Endodermal cell (in vitro differentiated cells): Measurements from ENCODE around the gene GALR3. TPM values are rescaled to one million over a fixed set of nuclear protein-coding genes. Genes with fewer than 3 reads are reported as not detected.
A peak's percentile ranks its signal among the peaks of the same experiment; 100 is the strongest.

ENCODE experiments used
- DNase-seq: peaks from one replicate; pipeline ENCODE4 v3.0.0-alpha.2; 2017
- H3K27ac ChIP-seq: 2 replicates; pipeline ENCODE4 v1.5.1; 2013; ENCODE audit warnings: mild to moderate bottlenecking, low read depth, low read length, moderate library complexity
- H3K27me3 ChIP-seq: 2 replicates; pipeline ENCODE4 v1.6.1; 2013; ENCODE audit warnings: mild to moderate bottlenecking, low read length, moderate library complexity; ENCODE audit not compliant: insufficient read depth, control insufficient read depth, poor library complexity, severe bottlenecking
- H3K36me3 ChIP-seq: 2 replicates; pipeline ENCODE4 v1.7.0; 2013; ENCODE audit warnings: mild to moderate bottlenecking, low read length, moderate library complexity; ENCODE audit not compliant: control insufficient read depth, insufficient read depth
- H3K4me1 ChIP-seq: one replicate; pipeline ENCODE4 v1.7.0; 2013; ENCODE audit warnings: low read length; ENCODE audit not compliant: control insufficient read depth, insufficient read depth
- H3K4me3 ChIP-seq: 2 replicates; pipeline ENCODE4 v1.5.1; 2013; ENCODE audit warnings: mild to moderate bottlenecking, low read length, moderate library complexity
- H3K9ac ChIP-seq: 2 replicates; pipeline ENCODE4 v1.6.1; 2013; ENCODE audit warnings: mild to moderate bottlenecking, low read length, moderate library complexity; ENCODE audit not compliant: poor library complexity, severe bottlenecking; ENCODE audit errors: extremely low read depth
- H3K9me3 ChIP-seq: 2 replicates; pipeline ENCODE4 v1.6.1; 2013; ENCODE audit warnings: mild to moderate bottlenecking, low read length, moderate library complexity; ENCODE audit not compliant: control insufficient read depth
- H3K27ac Mint-ChIP-seq: 2 replicates; pipeline ENCODE4 v1.8.0; 2020; ENCODE audit warnings: mixed read lengths
- H3K27me3 Mint-ChIP-seq: 2 replicates; pipeline ENCODE4 v1.8.0; 2021; ENCODE audit warnings: mild to moderate bottlenecking, mixed read lengths; ENCODE audit not compliant: insufficient read depth
- H3K36me3 Mint-ChIP-seq: 2 replicates; pipeline ENCODE4 v1.8.0; 2020; ENCODE audit warnings: low read depth, mixed read lengths
- H3K4me1 Mint-ChIP-seq: 2 replicates; pipeline ENCODE4 v1.8.0; 2020; ENCODE audit warnings: mixed read lengths
- H3K4me3 Mint-ChIP-seq: 2 replicates; pipeline ENCODE4 v1.8.0; 2020; ENCODE audit warnings: mild to moderate bottlenecking, moderate library complexity, mixed read lengths
- H3K9me3 Mint-ChIP-seq: 2 replicates; pipeline ENCODE4 v1.8.0; 2020; ENCODE audit warnings: mild to moderate bottlenecking, mixed read lengths
- WGBS, 2 experiments: methylation state at CpG; one replicate each; pipeline versions ENCODE4 v1.1.5 to v1.1.7; 2013; ENCODE audit warnings: missing lambda C conversion rate in 2 of 2, mixed read lengths in 1 of 2; ENCODE audit not compliant: insufficient coverage in 1 of 2, insufficient read length in 1 of 2; 5-methylcytosine and 5-hydroxymethylcytosine counted together
- microRNA-seq: library from miRNA; unstranded; fragments of <30 nt; microRNA quantifications from one replicate; pipeline ENCODE4 v1.2.0, GENCODE V29; 2020; ENCODE audit warnings: borderline microRNAs expressed
- total RNA-seq, 2 donors: library from RNA; stranded (reverse); fragmentation: NEBNext Ultra II Directional in 1 of 2; extraction: Animal tissue kit (Norgen Biotek cat#: 25700) in 1 of 2; gene quantifications; 2 replicates in 1 of 2; 3 replicates in 1 of 2; pipeline ENCODE4 v1.2.1, GENCODE V29; 2021
- TF ChIP-seq, protein P1 (sequence below): fragments of 200-600 bp; sonication (generic); conservative IDR thresholded peaks from 2 replicates; pipeline ENCODE4 v1.5.0; 2021; ENCODE audit warnings: antibody characterized with exemption, mild to moderate bottlenecking

Gene GALR3
- total RNA-seq, 2 donors from 2014 or later = 0.40 to 0.77 TPM

DNA sequence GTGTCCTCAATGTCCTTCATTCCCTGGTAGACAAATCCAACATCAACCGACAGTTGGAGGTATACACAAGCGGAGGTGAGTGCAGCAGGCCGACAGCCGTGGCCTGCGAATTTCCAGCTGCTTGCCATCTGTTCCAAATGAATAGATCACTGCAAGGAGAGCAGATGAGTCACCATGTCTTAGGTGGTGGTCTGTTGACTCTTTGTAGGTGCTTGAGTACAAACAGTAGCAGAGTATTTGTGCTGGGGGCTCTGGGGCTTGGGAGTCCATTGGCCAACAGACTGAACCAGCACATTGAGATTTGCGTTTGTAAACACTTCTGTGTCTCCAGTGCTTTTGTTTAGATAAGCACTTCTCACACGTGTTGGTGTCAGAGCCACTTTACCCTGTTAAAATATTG, 47.1 kb downstream of the GALR3 start:
- TF ChIP-seq, protein P1, sequence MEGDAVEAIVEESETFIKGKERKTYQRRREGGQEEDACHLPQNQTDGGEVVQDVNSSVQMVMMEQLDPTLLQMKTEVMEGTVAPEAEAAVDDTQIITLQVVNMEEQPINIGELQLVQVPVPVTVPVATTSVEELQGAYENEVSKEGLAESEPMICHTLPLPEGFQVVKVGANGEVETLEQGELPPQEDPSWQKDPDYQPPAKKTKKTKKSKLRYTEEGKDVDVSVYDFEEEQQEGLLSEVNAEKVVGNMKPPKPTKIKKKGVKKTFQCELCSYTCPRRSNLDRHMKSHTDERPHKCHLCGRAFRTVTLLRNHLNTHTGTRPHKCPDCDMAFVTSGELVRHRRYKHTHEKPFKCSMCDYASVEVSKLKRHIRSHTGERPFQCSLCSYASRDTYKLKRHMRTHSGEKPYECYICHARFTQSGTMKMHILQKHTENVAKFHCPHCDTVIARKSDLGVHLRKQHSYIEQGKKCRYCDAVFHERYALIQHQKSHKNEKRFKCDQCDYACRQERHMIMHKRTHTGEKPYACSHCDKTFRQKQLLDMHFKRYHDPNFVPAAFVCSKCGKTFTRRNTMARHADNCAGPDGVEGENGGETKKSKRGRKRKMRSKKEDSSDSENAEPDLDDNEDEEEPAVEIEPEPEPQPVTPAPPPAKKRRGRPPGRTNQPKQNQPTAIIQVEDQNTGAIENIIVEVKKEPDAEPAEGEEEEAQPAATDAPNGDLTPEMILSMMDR = no peak
- Mint-ChIP-seq H3K9me3 (no peaks in the 10 kb centered on the region), H3K4me3 (no peak overlapping the region), H3K27me3 (no peaks in the 10 kb centered on the region), H3K36me3 (peaks cover 82% of the 10 kb centered on the region), H3K27ac (peak overlapping the region; percentile 59), H3K4me1 (no peaks in the 10 kb centered on the region)
- Histone ChIP-seq H3K9me3 (no peaks in the 10 kb centered on the region), H3K4me1 (no peaks in the 10 kb centered on the region), H3K9ac (no peak overlapping the region), H3K27ac (no peak overlapping the region), H3K27me3 (no peaks in the 10 kb centered on the region), H3K36me3 (peaks cover 84% of the 10 kb centered on the region), H3K4me3 (no peak overlapping the region)
- no peak for DNase-seq
- WGBS, 2 experiments = 88 to 95% methylated on average over 6 to 7 of the region's 7 CpGs

Small RNAs within 50 kb of the gene (microRNA-seq; reads per million reads assigned to microRNA genes)
- gene MIR659 = not detected

Other genes with a start within 250 kb of the GALR3 start
- gene LGALS2, start 243.3 kb upstream of the GALR3 start, total RNA-seq = under 1 TPM in 1 of 2 donors, not detected in 1; 0.86 TPM
- gene GGA1, start 214.5 kb upstream of the GALR3 start, total RNA-seq = 10 to 100 TPM; 87.5 TPM
- 10 to 100 TPM; 37.7 to 38.6 TPM for gene SH3BP1, start 183.7 kb upstream of the GALR3 start, total RNA-seq
- 10 to 100 TPM; 23.5 to 29.3 TPM for gene PDXP, start 164.7 kb upstream of the GALR3 start, total RNA-seq
- 10 to 100 TPM; 10.4 to 16.0 TPM for gene LGALS1, start 147.7 kb upstream of the GALR3 start, total RNA-seq
- 10 to 100 TPM; 21.9 to 26.8 TPM for gene NOL12, start 137.0 kb upstream of the GALR3 start, total RNA-seq
- 10 to 100 TPM; 74.7 to 82.2 TPM for gene TRIOBP, start 126.3 kb upstream of the GALR3 start, total RNA-seq
- gene GCAT, start 15.4 kb upstream of the GALR3 start, total RNA-seq = 10 to 100 TPM; 22.2 to 26.2 TPM
- 10 to 100 TPM; 14.1 to 14.3 TPM for gene ANKRD54, start 21.0 kb downstream of the GALR3 start, total RNA-seq
- gene EIF3L, start 26.0 kb downstream of the GALR3 start, total RNA-seq = 100 to 1,000 TPM; 469 to 541 TPM
- gene MICALL1, start 82.9 kb downstream of the GALR3 start, total RNA-seq = 10 to 100 TPM; 33.5 to 36.6 TPM
- under 1 TPM; 0.29 to 0.44 TPM for gene C22orf23, start 130.2 kb downstream of the GALR3 start, total RNA-seq
- 100 to 1,000 TPM in 1 of 2 donors, 10 to 100 TPM in 1; 98.0 to 105 TPM for gene POLR2F, start 130.3 kb downstream of the GALR3 start, total RNA-seq
- 10 to 100 TPM; 11.2 to 13.4 TPM for gene SOX10, start 161.2 kb downstream of the GALR3 start, total RNA-seq
- 10 to 100 TPM; 42.7 to 54.1 TPM for gene PICK1, start 234.0 kb downstream of the GALR3 start, total RNA-seq